Measurements from ENCODE around the gene OTX1.

The OTX1 gene

DNA sequence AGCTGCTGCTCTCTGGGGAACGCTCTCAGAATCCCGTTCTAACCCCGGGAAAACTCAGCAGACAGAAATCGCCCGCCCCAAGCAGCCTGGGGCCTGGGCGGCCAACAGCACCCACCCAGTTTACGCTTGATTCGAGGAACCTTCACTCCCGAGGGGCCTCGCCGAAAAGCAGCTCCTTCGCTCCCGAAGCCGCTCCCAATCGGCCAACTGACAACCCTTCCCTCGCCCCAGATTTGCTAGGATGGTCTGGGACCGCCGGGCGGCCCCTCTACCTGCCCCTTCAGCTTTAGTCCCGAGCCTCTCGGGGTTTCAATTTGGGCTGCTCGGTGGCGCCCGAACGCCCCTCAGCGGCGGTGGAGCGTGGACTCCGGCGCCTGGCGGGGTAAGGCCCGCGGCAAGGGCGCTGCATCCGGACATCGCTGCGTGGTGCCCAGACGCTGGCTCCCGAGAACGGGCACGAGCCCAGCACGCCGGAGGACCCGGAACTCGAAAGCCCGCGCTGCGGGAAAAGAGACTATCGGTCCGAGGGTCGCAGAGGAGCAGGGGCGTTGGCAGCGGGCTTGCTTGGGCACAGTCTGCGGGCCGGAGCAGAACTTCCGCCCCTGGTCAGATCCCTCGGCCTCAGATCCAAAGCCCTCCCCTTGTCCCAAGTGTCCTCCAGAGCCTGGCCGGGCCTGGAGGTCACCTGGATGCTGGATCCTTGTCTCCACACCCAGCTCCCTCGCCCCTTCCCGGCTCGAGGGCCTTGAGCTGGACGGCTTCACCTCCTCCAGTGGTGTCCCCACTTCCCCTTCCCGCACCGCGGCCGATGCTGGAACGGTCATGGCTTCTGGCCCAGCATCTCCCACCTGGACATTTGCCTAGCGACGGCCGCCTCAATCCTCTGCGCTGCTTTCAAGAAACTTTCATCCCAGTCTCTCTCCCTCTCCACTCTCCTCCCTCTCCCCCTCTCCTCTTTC, 3.0 kb upstream of the OTX1 start:
- no peak for DNase-seq (ENCODE audit: low spot score)

DNA sequence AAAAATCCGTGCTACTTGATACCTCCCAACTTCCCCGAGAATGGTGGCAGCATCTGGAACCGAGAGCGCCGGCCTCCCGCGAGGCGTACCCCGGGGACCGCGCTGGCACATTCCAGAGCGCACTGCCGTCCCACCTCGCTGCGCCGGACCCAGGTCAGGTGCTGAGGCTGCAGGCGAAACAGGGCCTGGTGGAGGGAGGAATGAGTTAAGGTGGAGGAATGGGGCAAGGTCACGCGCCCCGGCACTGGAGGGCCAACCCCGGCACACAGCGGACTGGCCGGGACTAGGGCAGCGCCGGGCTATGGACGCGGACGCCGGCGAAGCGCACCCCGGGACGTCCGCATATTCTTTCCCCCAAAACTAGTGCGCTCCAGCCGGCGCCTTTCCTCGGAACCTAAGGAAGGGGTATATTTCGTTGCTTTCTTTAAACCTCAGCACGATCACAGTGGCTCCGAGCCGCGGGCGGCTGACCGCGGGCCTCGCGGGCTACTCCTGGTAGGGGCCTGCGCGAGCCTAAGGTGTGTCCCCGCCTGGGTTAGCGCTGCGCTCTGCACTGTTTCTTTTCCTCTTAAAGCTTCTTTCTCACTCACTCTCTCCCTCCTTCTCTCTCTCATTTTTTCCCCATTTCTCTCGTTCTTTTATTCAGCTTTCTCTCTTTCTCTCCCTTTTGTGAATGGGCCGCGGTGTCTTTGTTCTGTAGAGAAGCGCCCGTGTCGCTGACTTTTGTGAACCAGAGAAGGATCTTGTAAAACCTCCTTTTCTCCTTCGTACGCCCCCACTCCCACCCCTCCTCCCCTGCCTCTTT, 2.1 kb upstream of the OTX1 start:
- DNase-seq (ENCODE audit: low spot score), result no peak

DNA sequence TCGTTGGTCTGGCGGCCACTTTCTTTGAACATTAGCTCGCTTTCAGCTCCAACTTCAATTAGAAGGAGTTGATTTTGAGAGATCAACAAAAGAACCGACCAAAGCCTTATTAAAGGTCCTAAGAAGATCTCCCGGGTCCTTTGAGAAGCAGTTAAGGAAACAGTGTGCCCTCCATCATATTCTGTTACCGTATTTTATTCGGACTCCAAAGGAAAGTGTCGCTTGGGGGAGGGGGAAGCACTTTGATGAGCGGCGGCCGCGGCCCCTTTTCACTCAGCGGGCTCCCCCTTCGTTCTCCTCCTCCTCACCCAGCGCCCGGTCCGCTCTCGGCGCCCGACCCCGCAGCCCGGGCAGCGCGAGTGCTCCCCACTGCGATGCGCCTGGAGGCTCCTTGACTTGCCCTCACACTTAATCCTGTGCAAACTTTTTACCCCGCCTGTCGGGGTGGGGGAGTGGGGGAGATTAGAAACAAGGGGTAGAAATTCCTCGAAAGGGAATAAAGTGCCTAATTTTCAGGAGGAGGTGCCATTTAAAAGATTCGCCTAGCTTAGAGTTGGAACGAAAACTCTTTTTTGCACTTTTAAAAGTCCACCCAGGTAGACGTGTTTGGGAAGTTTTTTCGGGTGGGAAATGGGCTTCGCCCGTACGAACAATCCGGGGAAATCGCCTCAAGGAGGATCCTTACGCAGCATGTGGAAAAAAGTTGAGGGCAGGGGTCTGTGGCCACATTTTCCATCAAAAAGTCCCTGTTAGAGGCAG, 1.2 kb upstream of the OTX1 start:
- DNase-seq (ENCODE audit: low spot score), result no peak

DNA sequence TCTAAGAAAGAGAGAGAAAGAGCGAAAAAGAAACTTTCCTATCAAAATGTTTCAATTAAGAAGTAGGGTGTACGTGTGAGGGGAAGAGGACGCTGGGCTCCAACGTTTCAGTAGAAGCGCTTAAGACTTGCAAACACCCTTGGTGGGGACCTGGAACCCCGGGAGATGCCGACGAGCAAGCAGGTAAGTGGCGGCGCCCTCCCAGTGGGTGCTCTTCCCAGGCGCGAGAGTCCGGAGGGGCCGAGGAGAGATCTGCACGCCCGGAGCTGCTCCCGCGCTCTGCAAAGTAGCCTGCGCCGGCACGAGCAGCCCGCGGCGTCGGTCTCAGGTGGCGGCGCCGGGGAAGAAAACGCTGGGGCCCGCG, 678 bp upstream of the OTX1 start:
- DNase-seq (ENCODE audit: low spot score), result no peak

DNA sequence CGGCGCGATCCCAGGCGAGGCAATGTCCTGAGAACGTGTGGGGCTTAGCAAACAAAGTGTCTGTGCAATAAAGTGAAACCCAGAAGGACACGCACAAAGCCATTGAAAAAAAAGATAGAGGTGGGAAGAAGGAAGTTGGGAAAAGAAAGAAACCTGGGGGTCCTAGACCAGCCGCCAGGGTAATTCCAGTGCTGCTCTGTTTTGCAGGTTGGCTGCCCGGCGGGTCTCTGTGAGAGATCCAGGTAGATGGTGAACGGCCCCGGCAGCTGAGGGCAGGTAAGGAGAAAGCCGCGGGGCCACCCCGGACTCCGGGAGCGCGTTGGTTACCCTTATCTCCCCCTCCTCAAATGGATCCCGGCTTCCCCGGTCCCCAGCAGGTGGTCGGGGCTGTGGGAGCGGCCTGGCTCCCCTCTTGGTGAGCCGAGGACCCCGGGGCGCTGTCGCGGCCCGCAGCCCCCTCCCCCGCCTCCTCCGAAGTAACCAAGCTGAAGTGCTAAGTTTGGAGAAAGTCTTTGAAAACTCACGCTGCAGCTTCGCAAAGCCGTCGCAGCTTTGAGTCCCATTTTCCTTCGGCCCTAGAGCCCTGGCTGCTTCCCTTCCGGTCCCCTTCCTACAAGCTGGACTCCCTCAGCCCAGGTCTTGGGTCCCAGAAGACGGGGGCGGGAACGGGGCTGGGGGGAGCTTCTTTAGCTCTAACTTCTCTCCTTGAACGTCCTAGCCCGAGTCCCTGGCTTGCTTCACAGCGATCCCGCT, 588 bp downstream of the OTX1 start:
- DNase-seq (ENCODE audit: low spot score), result no peak

DNA sequence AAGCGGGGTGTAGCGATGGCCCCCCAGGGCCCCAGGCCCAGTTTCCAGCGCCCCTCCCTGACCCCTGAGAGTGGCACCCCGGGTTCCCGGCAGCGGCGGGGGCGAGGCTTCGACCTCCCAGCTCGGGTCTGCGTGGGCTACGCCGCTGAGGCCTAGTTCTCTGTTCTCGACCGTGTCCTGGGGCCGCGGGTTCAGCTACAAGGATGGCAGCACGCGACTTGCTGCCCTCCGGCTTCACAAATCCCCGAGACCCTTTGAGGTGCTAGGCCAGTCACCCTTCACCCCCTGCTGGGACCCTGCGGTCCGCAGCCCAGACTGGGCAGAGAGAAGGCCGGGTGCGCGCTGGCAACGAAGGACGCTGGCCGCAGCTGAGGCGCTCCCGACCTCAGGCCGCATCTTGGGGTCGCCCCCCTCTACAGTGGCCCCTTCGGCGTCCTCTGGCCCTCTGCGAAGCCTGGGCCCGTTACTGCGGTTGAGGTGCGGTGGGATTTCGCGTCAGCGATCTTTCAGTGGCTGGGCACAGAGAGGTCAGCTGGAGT, 1.2 kb downstream of the OTX1 start:
- DNase-seq (ENCODE audit: low spot score), result no peak

DNA sequence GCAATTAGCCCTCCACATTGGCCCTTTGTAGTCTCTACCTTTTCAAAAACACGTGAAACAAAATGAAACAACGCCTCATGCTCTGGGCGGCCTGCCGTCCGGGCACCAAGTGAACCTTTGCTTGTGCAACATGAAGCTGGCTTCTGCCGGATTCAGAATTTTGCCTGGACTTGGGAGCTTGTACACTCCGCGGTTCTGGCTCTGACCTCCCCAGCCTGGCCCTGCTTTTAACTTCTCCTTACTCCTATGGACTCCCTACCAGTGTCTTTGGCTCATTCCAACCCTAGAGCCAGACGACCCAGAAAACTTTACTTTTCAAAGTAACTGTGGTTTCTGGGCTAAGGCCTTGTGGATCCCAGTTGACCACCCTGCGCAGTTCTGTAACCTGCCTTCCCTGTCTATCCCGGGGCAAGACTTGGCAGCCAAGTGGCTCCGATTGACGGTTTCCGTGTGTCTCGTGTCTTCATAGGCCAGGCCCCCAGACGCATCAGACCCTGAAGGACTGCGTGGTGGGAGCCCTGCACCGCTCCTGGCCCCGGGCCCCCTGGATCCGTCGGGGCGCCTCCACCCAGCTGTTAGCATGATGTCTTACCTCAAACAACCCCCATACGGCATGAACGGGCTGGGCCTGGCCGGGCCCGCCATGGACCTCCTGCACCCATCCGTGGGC, 1.9 kb downstream of the OTX1 start:
- no peak for DNase-seq (ENCODE audit: low spot score)

DNA sequence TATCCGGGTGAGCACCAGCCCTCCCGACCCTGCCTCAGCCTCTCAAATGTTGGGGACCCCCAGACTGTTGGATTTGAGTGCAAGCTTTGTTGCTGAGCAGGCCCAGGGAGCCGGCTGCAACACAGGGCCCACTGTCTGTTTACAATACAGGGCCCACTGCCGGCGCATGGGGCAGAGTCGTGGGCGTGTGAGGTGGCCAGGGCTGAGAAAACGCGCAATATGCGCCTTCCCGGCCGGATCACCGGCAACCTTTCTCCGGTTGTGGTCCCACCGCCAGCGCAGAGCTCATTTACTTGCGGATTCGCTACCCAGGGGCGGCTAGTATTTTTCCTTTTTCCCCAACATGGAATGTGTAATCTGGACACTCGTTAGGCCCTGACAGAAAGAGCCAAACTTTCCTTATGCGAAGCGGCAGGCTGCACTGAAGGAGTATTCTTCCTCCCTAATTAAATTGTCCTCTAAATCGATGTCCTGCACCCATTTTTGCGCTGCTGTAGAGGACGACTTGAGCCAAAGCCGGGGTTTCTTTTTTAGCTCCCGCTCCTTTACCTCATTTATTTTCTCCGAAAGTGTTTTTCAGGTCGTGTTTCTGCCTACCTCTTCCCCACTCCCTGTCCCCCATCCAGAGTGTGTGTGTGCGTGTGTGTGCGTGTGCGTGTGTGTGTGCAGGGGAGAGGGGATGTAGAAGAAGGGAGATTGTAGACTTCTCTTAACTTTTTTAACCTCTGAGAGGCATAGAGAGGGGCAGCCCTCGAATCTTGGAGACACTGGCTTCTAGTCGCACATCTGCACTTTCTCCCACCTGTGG, 2.7 kb downstream of the OTX1 start:
- DNase-seq (ENCODE audit: low spot score), result no peak

DNA sequence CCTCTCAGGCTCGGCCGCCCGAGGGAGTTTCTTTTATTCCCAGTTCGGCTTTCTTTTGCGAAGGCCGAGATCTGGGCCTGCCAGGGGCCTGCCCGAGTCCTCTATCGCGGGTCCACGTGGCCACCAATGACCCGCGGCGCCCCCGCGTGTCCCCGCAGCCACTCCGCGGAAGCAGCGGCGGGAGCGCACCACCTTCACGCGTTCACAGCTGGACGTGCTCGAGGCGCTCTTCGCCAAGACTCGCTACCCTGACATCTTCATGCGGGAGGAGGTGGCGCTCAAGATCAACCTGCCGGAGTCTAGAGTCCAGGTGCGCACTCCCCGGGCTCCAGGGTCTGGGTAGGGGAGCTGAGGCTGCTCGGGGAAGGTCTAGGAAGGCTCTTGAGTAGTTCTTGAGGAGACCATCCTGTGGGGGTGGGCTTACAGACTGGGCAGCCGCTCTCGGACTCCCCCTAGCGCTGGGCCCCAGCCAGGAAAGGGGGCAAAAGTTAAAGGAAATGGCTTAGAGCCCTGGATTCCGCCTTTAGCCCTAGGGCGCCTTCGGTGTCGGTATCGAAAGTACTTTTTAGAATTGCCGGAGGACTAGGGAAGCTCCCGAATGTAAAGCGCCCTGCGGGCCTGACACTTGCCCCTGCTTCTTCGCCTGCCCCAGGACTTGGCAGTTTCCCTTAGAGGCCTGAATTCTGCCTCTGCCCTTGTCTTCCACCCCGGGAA, 3.4 kb downstream of the OTX1 start:
- no peak for DNase-seq (ENCODE audit: low spot score)

DNA sequence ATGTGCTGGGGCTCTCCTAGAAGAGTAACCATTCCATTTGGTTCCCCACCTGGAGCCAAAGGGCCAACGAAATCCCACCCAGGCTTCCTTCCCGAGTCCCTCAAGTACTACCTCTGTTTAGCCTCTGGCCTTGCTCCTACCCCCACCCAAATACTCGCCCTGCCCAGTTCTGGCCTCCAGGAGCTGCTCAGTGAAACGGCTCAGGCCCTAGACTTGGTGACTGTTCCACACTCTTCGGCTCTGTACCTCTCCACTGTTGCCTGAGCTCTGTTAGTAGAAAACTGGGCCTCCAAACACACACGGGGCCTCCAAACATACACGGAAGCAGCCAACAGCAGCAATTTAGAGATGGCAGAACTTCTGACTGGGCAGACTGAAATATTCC, 4.2 kb downstream of the OTX1 start:
- DNase-seq (ENCODE audit: low spot score), result no peak

DNA sequence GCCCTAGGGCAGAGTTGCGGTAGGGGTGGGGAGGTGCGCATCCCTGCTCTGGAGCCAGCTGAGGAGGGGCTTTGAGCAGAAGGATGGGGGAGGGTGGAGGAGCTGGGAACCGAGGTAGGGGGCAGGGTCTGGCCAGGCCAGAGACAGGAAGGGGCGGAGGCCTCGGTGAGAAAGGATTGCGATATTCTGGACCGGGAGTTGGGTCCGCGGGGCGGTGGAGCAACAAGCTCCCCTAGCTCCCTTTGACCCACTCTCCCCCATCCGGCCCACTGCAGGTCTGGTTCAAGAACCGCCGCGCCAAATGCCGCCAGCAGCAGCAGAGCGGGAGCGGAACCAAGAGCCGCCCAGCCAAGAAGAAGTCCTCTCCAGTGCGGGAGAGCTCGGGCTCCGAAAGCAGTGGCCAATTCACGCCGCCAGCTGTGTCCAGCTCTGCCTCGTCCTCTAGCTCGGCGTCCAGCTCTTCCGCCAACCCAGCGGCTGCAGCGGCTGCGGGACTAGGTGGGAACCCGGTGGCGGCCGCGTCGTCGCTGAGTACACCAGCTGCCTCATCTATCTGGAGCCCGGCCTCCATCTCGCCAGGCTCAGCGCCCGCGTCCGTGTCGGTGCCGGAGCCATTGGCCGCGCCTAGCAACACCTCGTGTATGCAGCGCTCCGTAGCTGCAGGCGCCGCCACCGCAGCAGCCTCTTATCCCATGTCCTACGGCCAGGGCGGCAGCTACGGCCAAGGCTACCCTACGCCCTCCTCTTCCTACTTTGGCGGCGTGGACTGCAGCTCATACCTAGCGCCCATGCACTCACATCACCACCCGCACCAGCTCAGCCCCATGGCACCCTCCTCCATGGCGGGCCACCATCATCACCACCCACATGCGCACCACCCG, 4.8 kb downstream of the OTX1 start:
- DNase-seq (ENCODE audit: low spot score), result no peak

DNA sequence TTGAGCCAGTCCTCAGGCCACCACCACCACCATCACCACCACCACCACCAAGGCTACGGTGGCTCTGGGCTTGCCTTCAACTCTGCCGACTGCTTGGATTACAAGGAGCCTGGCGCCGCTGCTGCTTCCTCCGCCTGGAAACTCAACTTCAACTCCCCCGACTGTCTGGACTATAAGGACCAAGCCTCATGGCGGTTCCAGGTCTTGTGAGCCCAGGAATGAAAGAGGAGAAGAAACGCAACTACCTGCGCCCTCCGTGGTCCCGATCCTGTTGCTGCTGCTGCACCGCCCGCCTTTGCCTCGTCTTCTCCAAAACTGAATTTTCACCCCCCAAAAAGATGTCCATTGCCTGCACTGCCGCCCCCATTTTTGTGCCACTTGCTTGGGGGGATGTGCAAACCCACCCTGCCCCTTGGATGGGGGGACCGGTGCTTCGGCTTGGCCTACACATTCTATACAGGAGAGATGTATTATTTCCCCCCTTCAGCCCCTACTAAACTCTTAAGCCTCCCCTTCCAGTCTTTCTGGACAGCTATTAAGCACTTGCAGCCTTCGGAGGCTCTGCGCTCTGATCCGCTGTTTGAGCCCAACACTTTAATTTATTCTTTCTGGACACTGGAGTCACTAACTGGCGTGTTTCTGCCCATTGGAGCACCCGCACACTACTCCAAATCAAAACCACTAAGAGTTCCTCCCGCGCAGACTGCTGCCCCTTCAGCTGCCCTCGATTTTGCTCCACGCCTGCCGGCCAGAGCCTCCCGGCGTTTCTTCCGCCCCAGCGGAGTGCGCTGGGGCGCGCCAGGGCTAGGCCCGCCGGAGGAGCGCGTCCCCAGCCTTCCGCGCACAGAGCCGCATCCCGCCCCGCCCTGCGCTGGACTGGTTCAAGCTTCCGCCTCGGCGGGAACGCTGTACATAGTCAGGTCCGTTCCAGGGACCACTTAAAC, 5.7 kb downstream of the OTX1 start:
- no peak for DNase-seq (ENCODE audit: low spot score)

DNA sequence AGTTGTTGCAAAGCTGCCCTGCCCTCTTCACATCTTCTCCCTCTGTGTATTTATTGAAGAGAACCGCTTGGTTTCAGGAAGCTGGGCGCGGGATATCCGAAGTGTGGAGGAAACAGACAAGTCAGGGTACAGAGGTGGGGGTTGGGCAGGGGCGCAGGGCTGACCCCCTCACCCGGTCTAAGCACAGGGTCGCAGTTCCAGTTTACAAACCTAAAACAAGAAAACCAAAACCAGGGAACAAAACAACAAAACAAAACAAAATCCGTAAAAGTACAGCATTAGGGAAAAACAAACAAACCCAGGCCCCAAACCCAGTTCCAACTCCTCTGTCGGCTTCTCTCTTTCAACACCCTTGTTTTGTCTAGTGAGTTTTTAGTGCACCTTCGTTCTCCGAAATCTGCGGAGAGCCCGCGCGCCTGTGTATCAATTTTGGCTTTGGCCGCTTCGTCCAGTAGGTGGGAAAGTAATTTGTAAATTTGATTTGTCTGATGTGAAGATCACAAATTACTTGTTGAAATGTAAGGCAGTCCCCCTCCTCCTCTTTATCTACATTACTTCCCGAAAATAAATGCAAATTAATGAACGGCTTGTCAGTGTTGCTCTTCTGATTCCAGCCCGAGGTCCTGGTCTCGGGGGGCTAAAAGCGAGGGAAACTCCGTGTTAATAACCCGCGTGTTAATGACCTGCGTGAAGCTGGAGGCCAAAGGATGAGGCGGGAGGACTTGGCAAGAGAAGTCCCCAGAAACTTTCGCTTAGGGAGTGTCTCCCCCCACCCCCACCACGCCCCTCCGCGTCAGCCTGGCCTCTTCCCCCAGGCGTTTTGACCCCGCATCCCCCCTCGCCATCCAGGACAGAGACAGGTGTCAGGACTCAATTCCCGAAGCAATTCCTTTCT, 6.9 kb downstream of the OTX1 start:
- DNase-seq (ENCODE audit: low spot score), result no peak

DNA sequence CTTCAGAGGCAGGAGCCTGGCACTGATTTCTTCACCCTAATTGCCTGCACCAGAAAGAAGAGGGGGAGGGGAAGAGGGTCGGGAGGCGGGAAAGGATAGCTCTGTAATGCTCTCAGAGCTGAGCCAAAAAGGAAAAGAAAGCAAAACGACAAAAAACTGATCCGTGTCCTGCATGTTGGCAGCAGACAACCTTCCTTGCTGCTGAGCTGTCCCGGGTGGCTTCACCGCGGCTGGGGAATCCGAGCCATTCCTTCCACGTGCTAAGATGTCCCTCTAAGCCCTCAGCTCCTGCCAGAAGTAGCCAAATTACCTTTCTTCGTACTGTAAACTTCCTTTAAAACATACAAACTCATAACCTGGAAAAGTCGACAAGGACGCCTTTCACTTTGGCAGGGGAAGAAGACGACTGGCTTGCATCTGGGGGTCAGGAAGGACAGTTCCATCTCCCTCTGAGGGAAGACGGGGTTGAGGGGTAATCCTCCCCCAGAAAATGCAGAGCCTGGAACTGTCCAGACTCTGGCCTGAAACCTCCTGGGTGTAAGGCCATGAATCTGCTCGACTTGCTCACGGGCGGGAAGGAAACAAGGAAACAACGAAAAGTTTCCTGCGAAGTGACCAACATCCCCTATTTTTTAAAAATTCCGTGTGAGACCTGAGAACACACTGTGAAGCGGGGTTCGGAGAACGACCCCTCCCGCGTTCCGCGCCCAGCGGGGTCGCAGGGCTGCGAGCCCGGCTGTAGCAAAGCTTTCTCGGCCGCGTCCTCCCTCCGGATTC, 7.7 kb downstream of the OTX1 start:
- DNase-seq (ENCODE audit: low spot score), result no peak

Measured in CD4-positive, alpha-beta T cell treated with Interleukin-6 at 100 ng/mL for 8 hours (primary cell).